ENCODE results near the gene TEX38.
"Not testable (repeated sequence)": the region's sequence is repeated elsewhere in the genome, so short reads cannot be mapped to it uniquely, and the experiment has no call there.

Gene TEX38

DNA sequence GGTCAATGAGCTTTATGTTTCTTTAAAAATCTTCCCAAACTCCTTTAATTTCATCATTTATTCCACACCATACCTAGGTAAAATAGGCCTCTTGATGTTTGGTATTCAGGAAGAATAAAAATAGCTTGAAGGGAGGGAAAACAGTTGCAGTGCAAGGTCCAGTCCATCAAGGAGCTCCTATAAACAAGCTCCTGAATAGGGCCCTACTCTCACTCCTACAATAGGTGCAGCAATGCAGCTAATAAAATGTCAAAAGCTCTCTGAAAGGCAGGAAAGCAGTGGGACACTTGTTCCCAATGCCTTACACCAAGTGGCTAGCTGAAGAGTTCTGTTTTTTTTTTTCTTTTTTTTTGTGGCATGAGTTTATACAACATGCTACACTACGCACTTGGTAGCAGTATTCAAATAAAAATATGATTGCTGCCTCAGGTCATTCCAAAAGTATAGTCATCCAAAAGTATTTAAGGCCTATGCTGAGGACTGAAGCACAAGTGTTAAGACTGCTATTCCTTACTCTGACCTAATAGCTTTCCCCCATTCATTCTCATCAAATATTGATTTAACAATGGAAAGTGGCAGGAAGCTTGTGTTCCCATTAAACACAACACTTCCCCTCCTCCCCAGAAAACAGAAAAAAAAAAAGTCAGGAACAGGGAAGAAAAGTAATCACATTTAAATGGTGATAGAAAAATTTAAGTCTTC lies 9.8 kb downstream of the TEX38 start:
- ATAC-seq (replicated peaks; ENCODE audit: extremely low read depth, poor library complexity, severe bottlenecking) = no peak
- Mint-ChIP-seq H3K4me1 (peaks cover 10% of the 10 kb centered on the region), H3K27me3 (no peaks in the 10 kb centered on the region), H3K27ac (ENCODE audit: low read depth) (peak overlapping the region; percentile 3), H3K4me3 (no peak overlapping the region), H3K9me3 (no peaks in the 10 kb centered on the region), H3K36me3 (ENCODE audit: insufficient read depth) (peaks cover 62% of the 10 kb centered on the region)
- DNase-seq (ENCODE audit: low spot score in 2 of 2) = no peak

- no peaks in the 10 kb centered on the region for H3K27me3 Mint-ChIP-seq
- H3K27ac Mint-ChIP-seq (ENCODE audit: low read depth) = peak overlapping the region; percentile 3
- ATAC-seq (replicated peaks; ENCODE audit: extremely low read depth, poor library complexity, severe bottlenecking) = no peak
- H3K4me3 Mint-ChIP-seq = no peak overlapping the region
- no peak for DNase-seq (ENCODE audit: low spot score in 2 of 2)
- H3K4me1 Mint-ChIP-seq = peaks cover 4% of the 10 kb centered on the region
- peaks cover 65% of the 10 kb centered on the region for H3K36me3 Mint-ChIP-seq (ENCODE audit: insufficient read depth)
- H3K9me3 Mint-ChIP-seq = no peaks in the 10 kb centered on the region
Observed at GRCh38 chr1:46682064-46682463, 10.4 kb downstream of the TEX38 start.

GRCh38 chr1:46684670-46685069 lies 13.0 kb downstream of the TEX38 start:
- H3K36me3 Mint-ChIP-seq (ENCODE audit: insufficient read depth) = peaks cover 71% of the 10 kb centered on the region
- H3K4me3 Mint-ChIP-seq = no peak overlapping the region
- no peaks in the 10 kb centered on the region for H3K9me3 Mint-ChIP-seq
- no peak overlapping the region for H3K27ac Mint-ChIP-seq (ENCODE audit: low read depth)
- H3K4me1 Mint-ChIP-seq = peaks cover 6% of the 10 kb centered on the region
- H3K27me3 Mint-ChIP-seq = no peaks in the 10 kb centered on the region
- DNase-seq (ENCODE audit: low spot score in 2 of 2) (no peak), ATAC-seq (replicated peaks; ENCODE audit: extremely low read depth, poor library complexity, severe bottlenecking) (no peak)

DNA sequence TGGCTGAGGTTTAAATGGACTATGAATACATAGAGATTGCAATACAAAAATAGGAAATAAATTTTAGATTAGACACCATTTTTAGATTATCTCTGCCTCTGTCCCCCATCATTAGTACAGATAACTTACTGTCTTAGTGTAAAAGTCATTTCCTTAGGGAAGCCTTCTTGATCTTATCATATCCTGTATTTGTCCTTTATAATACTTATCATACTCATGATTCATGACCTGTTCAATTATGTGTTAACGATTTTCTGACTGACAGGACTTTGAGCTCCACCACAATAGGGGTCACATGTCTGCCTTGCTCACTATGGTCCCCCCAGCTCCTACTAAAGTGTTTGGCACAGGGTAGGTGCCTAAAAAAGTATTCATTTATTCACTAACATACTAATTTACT lies 14.6 kb downstream of the TEX38 start:
- Mint-ChIP-seq H3K27ac (ENCODE audit: low read depth) (no peak overlapping the region), H3K4me3 (no peak overlapping the region), H3K4me1 (peaks cover 6% of the 10 kb centered on the region), H3K36me3 (ENCODE audit: insufficient read depth) (peaks cover 70% of the 10 kb centered on the region), H3K9me3 (no peaks in the 10 kb centered on the region), H3K27me3 (no peaks in the 10 kb centered on the region)
- ATAC-seq (replicated peaks; ENCODE audit: extremely low read depth, poor library complexity, severe bottlenecking) (no peak), DNase-seq (ENCODE audit: low spot score in 2 of 2) (no peak)

DNA sequence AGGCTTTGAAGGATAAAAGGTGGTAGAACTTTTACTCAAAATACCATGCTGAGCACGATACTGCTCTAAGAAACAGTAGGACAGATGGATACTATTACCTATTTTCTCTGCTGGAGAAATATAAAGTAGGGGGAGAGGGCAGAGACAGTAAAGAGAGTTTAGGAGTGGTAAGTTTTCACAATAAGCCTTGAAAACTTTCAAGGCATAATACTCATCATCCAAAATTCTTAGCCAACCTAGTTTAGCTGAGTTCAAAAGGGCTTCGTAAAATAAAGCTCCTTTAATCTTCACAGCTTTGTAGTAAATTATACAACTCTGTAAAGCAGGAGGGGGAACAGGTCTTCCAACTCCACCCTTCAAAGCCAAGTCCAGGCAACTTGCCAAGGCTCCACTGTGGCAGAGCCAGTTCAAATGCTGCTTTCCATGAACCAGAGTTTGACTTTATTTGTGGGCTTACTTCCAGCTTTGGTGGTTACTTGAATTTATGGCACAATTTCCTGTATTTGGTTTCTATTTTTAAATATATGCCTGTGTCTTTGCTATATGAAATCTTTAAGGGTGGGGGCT lies 15.5 kb downstream of the TEX38 start:
- no peak for ATAC-seq (replicated peaks; ENCODE audit: extremely low read depth, poor library complexity, severe bottlenecking)
- Mint-ChIP-seq H3K27ac (ENCODE audit: low read depth) (no peak overlapping the region), H3K27me3 (no peaks in the 10 kb centered on the region), H3K36me3 (ENCODE audit: insufficient read depth) (peaks cover 74% of the 10 kb centered on the region), H3K4me1 (peaks cover 6% of the 10 kb centered on the region), H3K9me3 (no peaks in the 10 kb centered on the region), H3K4me3 (no peak overlapping the region)
- DNase-seq (ENCODE audit: low spot score in 2 of 2) = no peak

DNA sequence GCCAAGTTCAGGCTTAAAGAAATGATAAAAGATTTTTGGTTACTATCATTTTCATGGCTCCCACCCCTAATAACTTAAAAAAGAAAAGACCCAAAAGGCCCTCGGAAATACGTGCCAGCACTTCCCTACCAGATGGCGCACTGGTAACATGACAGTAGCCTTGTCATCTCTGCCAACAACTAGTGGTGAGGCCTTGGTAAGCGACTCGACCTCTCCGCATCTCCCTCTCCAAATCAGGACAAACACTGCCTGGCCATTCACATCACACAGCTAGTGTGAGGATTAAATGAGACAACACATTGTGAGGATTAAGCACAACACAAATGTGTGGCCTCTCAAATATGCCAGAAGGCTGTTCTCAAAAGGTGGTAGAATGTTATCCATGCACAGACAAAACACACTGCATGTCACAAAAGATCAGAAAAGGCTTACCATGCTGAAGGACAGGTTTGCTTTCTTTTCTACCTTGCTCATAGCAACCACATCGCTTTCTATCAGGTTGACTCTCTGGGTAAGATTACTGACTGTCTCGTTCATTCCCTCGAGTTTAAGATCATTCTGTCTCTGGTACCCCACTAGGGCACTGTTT lies 16.4 kb downstream of the TEX38 start:
- no peaks in the 10 kb centered on the region for H3K27me3 Mint-ChIP-seq
- H3K27ac Mint-ChIP-seq (ENCODE audit: low read depth) = no peak overlapping the region
- H3K36me3 Mint-ChIP-seq (ENCODE audit: insufficient read depth) = peaks cover 71% of the 10 kb centered on the region
- H3K4me3 Mint-ChIP-seq = no peak overlapping the region
- ATAC-seq (replicated peaks; ENCODE audit: extremely low read depth, poor library complexity, severe bottlenecking) = no peak
- peaks cover 6% of the 10 kb centered on the region for H3K4me1 Mint-ChIP-seq
- DNase-seq (ENCODE audit: low spot score in 2 of 2) = no peak
- no peaks in the 10 kb centered on the region for H3K9me3 Mint-ChIP-seq

DNA sequence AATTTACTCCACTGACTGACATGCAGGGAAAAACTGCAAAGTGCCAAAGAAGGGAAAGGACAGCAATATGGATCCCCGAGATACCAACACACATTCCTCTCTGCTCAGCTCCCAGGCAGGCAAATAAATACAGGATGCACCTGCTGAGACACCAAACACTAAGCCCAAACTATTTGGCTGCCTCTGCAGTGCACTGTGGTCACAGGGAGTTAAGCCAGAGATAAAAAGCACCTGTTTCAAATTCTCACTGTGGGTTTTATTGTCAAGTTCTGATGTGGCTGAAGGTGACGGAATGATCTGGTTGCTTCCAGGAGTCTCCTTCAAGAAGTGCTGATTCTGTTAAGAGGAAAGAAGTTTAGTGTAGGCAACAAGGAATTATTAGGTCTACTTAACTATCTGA lies 17.7 kb downstream of the TEX38 start:
- no peak for ATAC-seq (replicated peaks; ENCODE audit: extremely low read depth, poor library complexity, severe bottlenecking)

GRCh38 chr1:46689897-46690296 lies 18.2 kb downstream of the TEX38 start:
- Mint-ChIP-seq H3K27ac (ENCODE audit: low read depth) (no peak overlapping the region), H3K4me3 (no peak overlapping the region)
- no peak for ATAC-seq (replicated peaks; ENCODE audit: extremely low read depth, poor library complexity, severe bottlenecking)

More for the DNA sequence above, 17.7 kb downstream of the TEX38 start:
- no peaks in the 10 kb centered on the region for H3K27me3 Mint-ChIP-seq
- H3K4me1 Mint-ChIP-seq = peaks cover 6% of the 10 kb centered on the region
- H3K27ac Mint-ChIP-seq (ENCODE audit: low read depth) = no peak overlapping the region
- peaks cover 65% of the 10 kb centered on the region for H3K36me3 Mint-ChIP-seq (ENCODE audit: insufficient read depth)
- no peaks in the 10 kb centered on the region for H3K9me3 Mint-ChIP-seq
- no peak for DNase-seq (ENCODE audit: low spot score in 2 of 2)
- H3K4me3 Mint-ChIP-seq = no peak overlapping the region

GRCh38 chr1:46690931-46691421 lies 19.3 kb downstream of the TEX38 start:
- peak overlapping the region; percentile 58 for H3K27ac Mint-ChIP-seq (ENCODE audit: low read depth)
- no peaks in the 10 kb centered on the region for H3K9me3 Mint-ChIP-seq
- ATAC-seq (replicated peaks; ENCODE audit: extremely low read depth, poor library complexity, severe bottlenecking) = no peak
- DNase-seq (ENCODE audit: low spot score in 2 of 2) = no peak
- H3K27me3 Mint-ChIP-seq = no peaks in the 10 kb centered on the region
- peaks cover 6% of the 10 kb centered on the region for H3K4me1 Mint-ChIP-seq
- H3K36me3 Mint-ChIP-seq (ENCODE audit: insufficient read depth) = peaks cover 65% of the 10 kb centered on the region
- no peak overlapping the region for H3K4me3 Mint-ChIP-seq

More at GRCh38 chr1:46689897-46690296, 18.2 kb downstream of the TEX38 start:
- H3K4me1 Mint-ChIP-seq = peaks cover 6% of the 10 kb centered on the region
- no peaks in the 10 kb centered on the region for H3K27me3 Mint-ChIP-seq
- H3K36me3 Mint-ChIP-seq (ENCODE audit: insufficient read depth) = peaks cover 62% of the 10 kb centered on the region
- DNase-seq (ENCODE audit: low spot score in 2 of 2) = no peak
- H3K9me3 Mint-ChIP-seq = no peaks in the 10 kb centered on the region

DNA sequence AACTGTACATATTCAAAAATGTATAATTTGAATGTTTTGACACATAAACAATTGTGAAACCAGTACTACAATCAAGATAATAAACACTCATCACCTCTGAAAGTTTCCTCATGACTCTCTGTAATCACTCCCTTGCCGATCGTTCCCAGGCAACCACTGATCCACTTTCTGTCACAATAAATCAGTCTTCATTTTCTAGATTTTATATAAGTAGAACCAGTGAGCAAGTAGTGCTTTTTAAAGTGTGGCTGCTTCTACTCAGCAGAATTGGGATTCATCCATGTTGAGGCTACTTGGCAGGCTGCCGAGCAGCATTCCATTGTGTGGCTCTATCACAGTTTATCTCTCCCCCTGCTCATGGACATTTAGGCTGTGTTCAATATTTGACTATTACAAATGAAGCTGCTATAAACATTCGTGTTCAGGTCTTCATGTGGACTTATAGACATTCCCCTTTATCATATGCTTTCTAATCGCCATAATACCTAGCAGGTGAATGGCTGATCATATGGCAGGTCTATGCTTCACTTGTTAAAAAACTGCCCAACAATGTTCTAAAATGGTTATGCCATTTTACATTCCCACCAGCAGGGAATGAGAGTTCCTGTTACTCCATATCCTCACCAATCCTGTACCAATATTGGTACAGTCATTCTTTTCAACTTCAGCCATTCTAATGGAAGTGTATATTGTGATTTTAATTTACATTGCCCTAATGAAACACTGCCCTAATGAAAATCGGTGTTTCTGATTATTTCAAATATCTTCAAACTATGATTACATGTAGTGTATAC lies 20.5 kb downstream of the TEX38 start:
- ATAC-seq (replicated peaks; ENCODE audit: extremely low read depth, poor library complexity, severe bottlenecking) (no peak), DNase-seq (ENCODE audit: low spot score in 2 of 2) (no peak)
- Mint-ChIP-seq H3K27me3 (no peaks in the 10 kb centered on the region), H3K4me1 (peaks cover 6% of the 10 kb centered on the region), H3K36me3 (ENCODE audit: insufficient read depth) (peaks cover 61% of the 10 kb centered on the region), H3K4me3 (no peak overlapping the region), H3K27ac (ENCODE audit: low read depth) (no peak overlapping the region), H3K9me3 (no peaks in the 10 kb centered on the region)

GRCh38 chr1:46692811-46693770 lies 21.4 kb downstream of the TEX38 start:
- H3K27ac Mint-ChIP-seq (ENCODE audit: low read depth) = no peak overlapping the region
- H3K4me1 Mint-ChIP-seq = peaks cover 8% of the 10 kb centered on the region
- H3K4me3 Mint-ChIP-seq = no peak overlapping the region
- DNase-seq (ENCODE audit: low spot score in 2 of 2) = no peak
- no peak for ATAC-seq (replicated peaks; ENCODE audit: extremely low read depth, poor library complexity, severe bottlenecking)
- H3K9me3 Mint-ChIP-seq = no peaks in the 10 kb centered on the region
- H3K36me3 Mint-ChIP-seq (ENCODE audit: insufficient read depth) = peaks cover 60% of the 10 kb centered on the region
- no peaks in the 10 kb centered on the region for H3K27me3 Mint-ChIP-seq

DNA sequence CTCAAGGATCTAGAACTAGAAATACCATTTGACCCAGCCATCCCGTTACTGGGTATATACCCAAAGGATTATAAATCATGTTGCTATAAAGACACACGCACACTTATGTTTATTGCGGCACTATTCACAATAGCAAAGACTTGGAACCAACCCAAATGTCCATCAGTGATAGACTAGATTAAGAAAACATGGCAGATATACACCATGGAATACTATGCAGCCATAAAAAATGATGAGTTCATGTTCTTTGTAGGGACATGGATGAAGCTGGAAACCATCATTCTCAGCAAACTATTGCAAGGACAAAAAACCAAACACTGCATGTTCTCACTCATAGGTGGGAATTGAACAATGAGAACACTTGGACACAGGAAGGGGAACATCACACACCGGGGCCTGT lies 23.0 kb downstream of the TEX38 start:
- not testable (repeated sequence) for H3K27ac Mint-ChIP-seq (ENCODE audit: low read depth); H3K4me3 Mint-ChIP-seq; DNase-seq (ENCODE audit: low spot score in 2 of 2); H3K27me3 Mint-ChIP-seq; H3K9me3 Mint-ChIP-seq; ATAC-seq (replicated peaks; ENCODE audit: extremely low read depth, poor library complexity, severe bottlenecking)
- H3K4me1 Mint-ChIP-seq = peaks cover 20% of the 10 kb centered on the region
- peaks cover 52% of the 10 kb centered on the region for H3K36me3 Mint-ChIP-seq (ENCODE audit: insufficient read depth)

Data from central memory CD8-positive, alpha-beta T cell (primary cell).